T-helper 17 cell (primary cell): ENCODE results near the gene SULT2A1. TPM values are rescaled to one million over a fixed set of nuclear protein-coding genes. Genes with fewer than 3 reads are reported as not detected.

Source experiments
- total RNA-seq, 4 donors: library from RNA in 2 of 4; stranded (reverse) in 2 of 4; gene quantifications; one replicate each; pipeline ENCODE4 v1.2.3 and lab custom pipeline; 2022 to 2026

The SULT2A1 gene
- total RNA-seq, 2 donors from 2014 or later = not detected

Other genes with a start within 250 kb of the SULT2A1 start
- under 1 TPM in 1 of 2 donors, not detected in 1; 0.70 TPM for gene EHD2, start 172.9 kb downstream of the SULT2A1 start, total RNA-seq
- 100 to 1,000 TPM; 742 to 873 TPM for gene NOP53, start 140.8 kb downstream of the SULT2A1 start, total RNA-seq
- 100 to 1,000 TPM in 1 of 2 donors, 10 to 100 TPM in 1; 89.5 to 101 TPM for gene SELENOW, start 107.6 kb downstream of the SULT2A1 start, total RNA-seq
- gene TPRX1, start 81.8 kb downstream of the SULT2A1 start, total RNA-seq = not detected
- gene CRX, start 64.4 kb downstream of the SULT2A1 start, total RNA-seq = not detected
- not detected for gene TPRX2, start 27.1 kb downstream of the SULT2A1 start, total RNA-seq
- not detected for gene BSPH1, start 105.9 kb upstream of the SULT2A1 start, total RNA-seq
- gene ELSPBP1, start 108.3 kb upstream of the SULT2A1 start, total RNA-seq = not detected
- gene CABP5, start 157.8 kb upstream of the SULT2A1 start, total RNA-seq = 1 to 10 TPM in 1 of 2 donors, not detected in 1; 9.2 TPM
- 10 to 100 TPM; 11.7 to 12.6 TPM for gene PLA2G4C, start 224.5 kb upstream of the SULT2A1 start, total RNA-seq